Esophagus squamous epithelium (tissue), 5 donors: ENCODE results near the gene PROX2. TPM values are rescaled to one million over a fixed set of nuclear protein-coding genes. Genes with fewer than 3 reads are reported as not detected.

ENCODE experiments used
- DNase-seq: peaks from one replicate; lab custom pipeline; 2025; lab: John Stamatoyannopoulos, UW
- H3K27ac ChIP-seq, 4 donors: fragments of 200-600 bp; sonication (generic); one replicate each; pipeline ENCODE4 v1.5.1; 2016 to 2019; ENCODE audit warnings: mild to moderate bottlenecking in 1 of 4
- H3K27me3 ChIP-seq, 4 donors: fragments of 200-600 bp; sonication (generic); 1 replicate in 3 of 4; 2 replicates in 1 of 4; pipeline versions ENCODE4 v1.5.1 to v1.6.0; 2017 to 2021; ENCODE audit warnings: antibody characterized with exemption in 1 of 4
- H3K36me3 ChIP-seq, 3 donors: fragments of 200-600 bp; sonication (generic); one replicate each; pipeline ENCODE4 v1.5.1; 2016 to 2019
- H3K4me1 ChIP-seq, 3 donors: fragments of 200-600 bp; sonication (generic); one replicate each; pipeline ENCODE4 v1.5.1; 2017 to 2019
- H3K4me3 ChIP-seq, 4 donors: fragments of 200-600 bp; sonication (generic); 1 replicate in 3 of 4; 2 replicates in 1 of 4; pipeline ENCODE4 v1.5.1; 2016 to 2019; ENCODE audit warnings: mild to moderate bottlenecking in 2 of 4, moderate library complexity in 1 of 4
- H3K9me3 ChIP-seq, 3 donors: fragments of 200-600 bp; sonication (generic); one replicate each; pipeline ENCODE4 v1.5.1; 2016 to 2019
- CTCF ChIP-seq, 6 experiments: fragments of 450-650 bp in 4 of 6; fragments of 200-600 bp in 2 of 6; sonication (generic) in 2 of 6; IDR thresholded peaks; one replicate each; pipeline ENCODE4 v1.5.1; 2016 to 2019; ENCODE audit warnings: antibody characterized with exemption in 6 of 6, mild to moderate bottlenecking in 4 of 6, moderate library complexity in 4 of 6
- POLR2A ChIP-seq, 4 donors: fragments of 450-650 bp; IDR thresholded peaks; one replicate each; pipeline ENCODE4 v1.6.1; 2017; ENCODE audit warnings: antibody characterized with exemption in 4 of 4, mild to moderate bottlenecking in 4 of 4, moderate library complexity in 3 of 4
- WGBS, 2 donors: methylation state at CpG; one replicate each; pipeline ENCODE4 v1.1.5; 2018; 5-methylcytosine and 5-hydroxymethylcytosine counted together
- intact Hi-C: fragments of 100-400 bp; cut with DNase I; formaldehyde crosslinking; loops from one replicate; pipeline ENCODE4 v1.15.0; 2022
- total RNA-seq, 4 donors: library from RNA; depleted of rRNA; stranded (reverse); fragments of >200 nt; gene quantifications; one replicate each; pipeline ENCODE4 v1.1.0, GENCODE V29; 2016
- donor health status: DM: yes; HTN: yes; CAD: no.

PROX2 gene
- total RNA-seq, 4 donors from 2014 or later: not detected

- Histone ChIP-seq H3K4me3 (no peak overlapping the region), H3K36me3 (peaks cover 0 to 58% (median 2%) of the 10 kb centered on the region in 3 donors), H3K9me3 (no peaks in the 10 kb centered on the region), H3K27me3 (no peaks in the 10 kb centered on the region), H3K4me1 (peaks cover 0 to 19% (median 2%) of the 10 kb centered on the region in 3 donors), H3K27ac (no peak overlapping the region)
- TF ChIP-seq CTCF (IDR thresholded peaks at IDR 0.05) (no peak), POLR2A (IDR thresholded peaks at IDR 0.05) (no peak)
- DNase-seq: no peak
- WGBS, 2 donors: 83 to 84% methylated on average over 7 of the region's 7 CpGs
- intact Hi-C loops: no loop called here
These were observed 40.2 kb downstream of the PROX2 start for GRCh38 chr14:74835645-74836250.

GRCh38 chr14:74834692-74835392 lies 41.1 kb downstream of the PROX2 start:
- H3K27me3 ChIP-seq: no peaks in the 10 kb centered on the region
- no peak overlapping the region for H3K27ac ChIP-seq
- no peak for DNase-seq
- 90 to 92% methylated on average over 4 of the region's 5 CpGs for WGBS, 2 donors
- H3K9me3 ChIP-seq: no peaks in the 10 kb centered on the region
- H3K4me1 ChIP-seq: peaks cover 0 to 19% (median 2%) of the 10 kb centered on the region in 3 donors
- peaks cover 0 to 63% (median 8%) of the 10 kb centered on the region in 3 donors for H3K36me3 ChIP-seq
- TF ChIP-seq CTCF (IDR thresholded peaks at IDR 0.05): no peak
- no peak for TF ChIP-seq POLR2A (IDR thresholded peaks at IDR 0.05)
- H3K4me3 ChIP-seq: no peak overlapping the region
- intact Hi-C loops: no loop called here

GRCh38 chr14:74832849-74833248 lies 43.1 kb downstream of the PROX2 start:
- 85 to 94% methylated on average over 4 of the region's 4 CpGs for WGBS, 2 donors
- Histone ChIP-seq H3K27ac (no peak overlapping the region), H3K4me1 (peaks cover 0 to 19% (median 2%) of the 10 kb centered on the region in 3 donors), H3K27me3 (no peaks in the 10 kb centered on the region), H3K36me3 (peaks cover 0 to 83% (median 13%) of the 10 kb centered on the region in 3 donors), H3K4me3 (no peak overlapping the region), H3K9me3 (no peaks in the 10 kb centered on the region)
- no peak for DNase-seq
- no peak for TF ChIP-seq POLR2A (IDR thresholded peaks at IDR 0.05)
- TF ChIP-seq CTCF (IDR thresholded peaks at IDR 0.05): no peak
- intact Hi-C loops: no loop called here

- Histone ChIP-seq H3K4me1 (no peaks in the 10 kb centered on the region), H3K27ac (no peak overlapping the region), H3K36me3 (peaks cover 0 to 69% (median 13%) of the 10 kb centered on the region in 3 donors), H3K27me3 (no peaks in the 10 kb centered on the region), H3K9me3 (no peaks in the 10 kb centered on the region), H3K4me3 (no peak overlapping the region)
- 82 to 91% methylated on average over 5 of the region's 5 CpGs for WGBS, 2 donors
- intact Hi-C loops: no loop called here
- no peak for TF ChIP-seq POLR2A (IDR thresholded peaks at IDR 0.05)
- TF ChIP-seq CTCF (IDR thresholded peaks at IDR 0.05): no peak
- no peak for DNase-seq
These were observed 46.7 kb downstream of the PROX2 start for GRCh38 chr14:74829251-74829650.

- H3K27me3 ChIP-seq: no peaks in the 10 kb centered on the region
- H3K27ac ChIP-seq: no peak overlapping the region
- H3K4me1 ChIP-seq: no peaks in the 10 kb centered on the region
- DNase-seq: no peak
- no peak overlapping the region for H3K4me3 ChIP-seq
- no peaks in the 10 kb centered on the region for H3K9me3 ChIP-seq
- H3K36me3 ChIP-seq: peaks cover 0 to 85% (median 21%) of the 10 kb centered on the region in 3 donors
- no peak for TF ChIP-seq CTCF (IDR thresholded peaks at IDR 0.05)
- no peak for TF ChIP-seq POLR2A (IDR thresholded peaks at IDR 0.05)
- intact Hi-C loops: no loop called here
These were observed 49.4 kb downstream of the PROX2 start for GRCh38 chr14:74826574-74826973.
